Midbrain (tissue), 1 donor: Measurements from ENCODE around the gene PAQR5.
"Not testable (repeated sequence)": the region's sequence is repeated elsewhere in the genome, so short reads cannot be mapped to it uniquely, and the experiment has no call there.

ENCODE experiments used
- DNase-seq: peaks from one replicate; lab custom pipeline; 2025; lab: John Stamatoyannopoulos, UW

Gene PAQR5

GRCh38 chr15:69316291-69316690, 17.6 kb downstream of the PAQR5 start:
- no peak for DNase-seq

DNA sequence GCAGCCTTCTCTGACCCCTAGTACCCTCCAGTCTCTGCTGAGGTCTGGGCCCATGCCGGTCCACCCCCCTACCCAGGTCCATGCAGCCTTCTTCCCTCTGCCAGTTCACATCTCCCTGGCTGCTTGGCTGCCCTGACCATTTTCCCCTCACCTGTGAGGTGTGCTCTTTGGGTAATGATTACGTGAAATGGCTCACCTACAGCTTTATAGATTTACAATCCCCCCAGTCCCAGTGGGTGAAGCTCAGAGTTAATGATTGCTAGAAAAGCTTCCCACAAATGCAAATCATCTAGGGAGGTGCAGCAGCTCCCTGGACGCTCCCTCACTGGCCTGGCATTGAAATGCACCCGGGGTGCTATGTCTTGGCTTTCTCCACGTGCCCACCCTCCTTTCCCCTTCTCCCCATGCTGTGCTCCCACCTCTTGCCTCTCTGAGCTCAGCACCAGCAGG, 18.7 kb downstream of the PAQR5 start:
- no peak for DNase-seq

DNA sequence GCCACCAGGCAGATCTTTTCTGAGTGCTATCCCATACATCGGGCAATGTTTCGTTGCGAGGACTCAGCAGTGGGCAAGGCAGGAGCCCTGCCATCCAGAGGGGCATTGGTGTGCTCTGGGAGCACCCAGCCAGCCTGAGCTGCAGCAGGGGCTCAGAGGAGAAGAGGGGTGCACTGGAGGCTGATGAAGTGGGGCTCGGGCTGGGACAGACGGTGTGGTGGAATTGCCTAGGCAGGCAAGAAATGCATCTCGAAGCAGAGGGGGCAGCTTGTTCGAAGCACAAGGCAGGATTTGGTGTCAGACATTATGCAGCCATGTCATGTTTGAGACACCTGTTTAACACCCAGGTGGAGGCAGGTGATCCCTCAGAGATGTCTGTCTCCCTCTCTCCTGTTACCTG, 19.3 kb downstream of the PAQR5 start:
- DNase-seq = no peak

DNA sequence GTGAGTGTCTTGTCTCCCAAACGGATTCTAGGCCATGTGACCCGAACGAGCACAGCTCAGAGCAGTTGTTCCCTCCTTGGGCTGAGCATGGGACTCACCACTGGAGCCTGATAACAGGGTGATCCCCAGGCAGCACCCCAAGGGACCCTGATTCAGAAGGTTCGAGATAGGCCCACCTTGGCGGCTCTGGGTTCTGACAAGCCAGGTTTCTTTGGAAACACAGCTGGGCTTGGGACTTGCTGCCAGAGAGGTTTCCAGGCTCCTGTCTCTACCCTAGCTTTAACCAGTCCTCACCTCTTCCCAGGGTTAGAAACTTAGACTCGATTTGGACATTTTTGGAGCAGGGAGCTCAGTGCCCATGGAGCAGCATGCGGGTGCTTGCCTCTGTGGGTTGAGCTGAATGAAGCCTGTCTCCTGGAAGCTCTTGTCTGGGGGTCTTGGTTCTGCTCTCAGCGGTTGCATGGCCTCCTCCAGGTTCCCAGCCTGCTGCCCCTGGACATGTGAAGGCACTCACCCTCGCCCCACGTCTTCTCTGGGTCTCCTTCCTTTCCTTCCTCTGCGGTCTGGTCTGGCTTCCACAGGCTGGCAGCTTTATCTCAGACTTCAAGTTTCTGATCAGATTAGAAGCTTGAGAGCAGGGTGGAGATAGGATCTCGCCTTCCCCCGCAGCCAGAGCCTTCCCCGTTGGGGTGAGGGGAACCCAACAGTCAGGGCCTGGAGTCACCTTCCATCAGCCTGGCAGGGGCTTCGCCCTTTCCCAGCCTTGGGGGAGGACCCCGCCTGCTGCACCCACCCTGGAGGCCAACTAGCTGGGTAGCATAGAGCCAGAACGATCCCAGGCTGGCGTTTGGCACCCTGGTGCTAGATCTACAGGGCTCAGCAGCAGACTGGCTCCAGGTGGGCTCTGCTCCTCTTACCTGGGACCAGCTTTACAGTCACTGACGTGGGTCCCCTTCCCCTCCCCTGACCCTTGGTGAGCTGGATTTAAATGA, 21.0 kb downstream of the PAQR5 start:
- DNase-seq = no peak

DNA sequence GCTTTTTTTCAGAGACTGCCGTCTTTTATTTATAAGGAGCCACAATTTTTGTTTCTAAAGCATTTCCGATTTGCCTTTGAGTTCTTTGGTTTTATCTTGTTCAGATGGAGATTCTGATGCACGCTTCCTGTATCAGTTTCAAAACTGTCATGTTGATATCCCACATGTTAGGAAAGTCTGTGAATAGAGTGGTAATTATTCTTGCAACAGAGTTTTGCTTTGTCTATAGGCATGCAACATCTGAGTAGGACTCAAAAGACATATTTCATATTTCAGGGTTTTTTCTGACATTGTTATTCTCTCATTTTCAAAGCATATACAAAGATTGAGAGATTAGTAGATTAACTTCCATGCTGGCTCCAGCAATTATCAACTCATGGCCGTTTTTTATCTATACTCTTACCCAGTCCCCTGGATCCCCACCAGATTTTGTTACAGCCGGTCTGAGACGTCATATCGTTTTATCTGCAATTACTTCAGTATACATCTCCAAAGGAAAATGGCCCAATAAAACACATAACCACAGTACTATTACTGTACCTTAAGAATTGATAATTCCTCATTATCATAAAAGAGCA, 22.4 kb downstream of the PAQR5 start:
- DNase-seq = no peak

DNA sequence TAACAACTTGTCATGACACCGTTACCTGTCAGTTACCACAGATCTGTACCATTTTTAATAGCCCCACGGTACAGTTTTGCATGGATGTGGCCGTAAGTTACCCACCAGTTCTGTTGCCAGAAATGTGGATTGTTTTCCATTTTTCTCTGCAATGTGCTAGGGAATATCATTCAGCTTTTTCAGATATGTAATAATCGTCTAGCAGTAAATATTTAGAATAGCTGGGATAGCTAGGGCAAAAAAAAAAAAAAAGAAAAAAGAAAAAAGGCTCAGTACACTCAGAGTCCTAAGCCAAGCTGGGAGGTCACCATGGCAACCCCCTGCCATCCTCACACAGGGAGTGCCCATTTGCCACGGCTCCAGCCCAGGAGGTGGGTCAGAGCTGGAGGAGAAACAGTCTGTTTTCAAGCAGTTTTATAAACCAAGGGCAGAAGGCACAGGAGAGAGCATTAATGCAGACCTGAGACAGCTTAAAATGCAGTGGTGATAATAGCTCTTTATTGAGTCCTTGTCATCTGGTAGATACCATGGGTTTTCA, 25.2 kb downstream of the PAQR5 start:
- DNase-seq = no peak

GRCh38 chr15:69324565-69324964, 25.9 kb downstream of the PAQR5 start:
- no peak for DNase-seq

GRCh38 chr15:69325456-69325971, 26.8 kb downstream of the PAQR5 start:
- DNase-seq = no peak

GRCh38 chr15:69328080-69328479, 29.4 kb downstream of the PAQR5 start:
- no peak for DNase-seq

DNA sequence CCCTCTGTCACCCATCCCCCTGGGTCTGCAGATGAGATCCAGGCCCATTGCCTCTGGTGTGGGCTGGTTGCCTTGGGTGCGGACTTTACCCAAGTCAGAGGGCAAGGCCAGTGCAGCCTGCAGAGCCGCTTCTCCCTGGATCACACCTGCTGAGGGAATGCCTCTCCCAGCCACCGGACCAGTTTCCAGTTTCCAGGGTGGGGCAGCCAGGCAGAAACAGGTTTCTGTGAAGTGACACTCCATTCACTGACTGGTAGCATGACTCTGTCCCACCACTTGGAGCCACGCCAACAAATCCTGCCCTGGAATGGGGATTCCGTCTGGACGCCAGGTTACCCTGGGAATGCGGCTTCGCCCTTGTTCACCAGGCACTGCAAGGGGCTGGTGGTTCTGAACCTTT, 30.0 kb downstream of the PAQR5 start:
- no peak for DNase-seq

DNA sequence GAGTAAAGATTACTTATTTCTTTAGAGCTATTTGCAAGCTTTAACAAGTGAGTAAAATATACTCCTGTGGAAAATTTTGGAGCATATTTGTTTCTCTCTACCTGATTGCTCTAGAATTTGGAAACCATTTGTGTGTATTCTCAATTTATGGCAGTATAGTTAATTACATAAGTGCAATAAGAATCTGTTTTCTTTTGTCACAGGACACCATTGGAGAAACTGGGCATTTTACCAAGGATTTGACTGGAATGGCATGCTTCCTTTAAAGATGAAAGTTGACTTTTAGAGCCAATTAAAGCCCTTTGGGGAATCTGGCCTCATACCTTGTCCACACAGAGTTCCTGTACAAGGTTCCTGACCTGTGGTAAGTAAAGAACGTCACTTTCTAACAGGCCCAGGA, 38.4 kb downstream of the PAQR5 start:
- DNase-seq = no peak

GRCh38 chr15:69338535-69339213, 40.0 kb downstream of the PAQR5 start:
- DNase-seq = no peak

DNA sequence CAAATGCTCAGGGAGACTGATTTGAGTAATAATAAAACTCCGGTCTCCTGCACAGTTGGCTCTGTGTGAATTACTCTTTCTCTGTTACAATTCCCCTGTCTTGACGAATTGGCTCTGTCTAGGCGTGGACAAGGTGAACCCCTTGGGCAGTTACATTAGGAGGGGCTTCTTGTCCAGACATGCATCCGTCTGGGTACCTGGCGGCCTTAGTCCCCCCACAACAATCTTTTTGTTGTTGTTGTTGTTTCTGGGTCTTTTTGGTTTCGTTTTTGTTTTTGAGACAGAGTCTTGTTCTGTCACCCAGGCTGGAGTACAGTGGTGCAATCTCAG, 40.5 kb downstream of the PAQR5 start:
- not testable (repeated sequence) for DNase-seq

DNA sequence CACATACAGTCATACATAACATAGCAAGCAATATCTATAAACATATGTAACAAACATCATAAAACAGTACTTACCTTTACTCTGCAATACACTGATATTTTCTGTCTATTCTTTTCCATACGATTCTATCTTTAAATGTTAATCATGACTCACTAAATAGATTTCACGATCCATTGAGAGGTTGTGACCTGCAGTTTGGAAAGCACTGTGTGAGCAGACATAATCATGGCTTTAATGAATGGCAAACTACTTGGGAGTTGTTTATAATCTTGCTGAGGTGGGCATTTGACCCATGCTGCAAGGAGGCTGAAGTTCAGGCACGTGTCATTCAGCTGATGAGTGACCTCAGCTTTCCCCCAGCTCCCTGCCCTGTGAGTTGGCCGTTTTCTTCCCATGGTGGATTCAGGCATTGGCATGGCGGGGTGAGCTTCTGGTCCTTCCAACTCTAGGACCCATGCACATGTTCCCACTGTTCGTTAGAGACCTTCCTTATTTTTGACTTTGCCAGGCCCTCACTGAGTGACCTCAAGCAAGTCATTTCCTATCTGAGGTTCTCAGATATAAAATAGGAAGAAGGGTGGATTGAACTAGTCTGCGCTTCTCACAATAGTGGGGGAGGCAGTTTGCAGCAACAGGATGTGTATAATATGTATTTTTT, 41.7 kb downstream of the PAQR5 start:
- no peak for DNase-seq

- no peak for DNase-seq
Measured at GRCh38 chr15:69341356-69341755, 42.6 kb downstream of the PAQR5 start.

DNA sequence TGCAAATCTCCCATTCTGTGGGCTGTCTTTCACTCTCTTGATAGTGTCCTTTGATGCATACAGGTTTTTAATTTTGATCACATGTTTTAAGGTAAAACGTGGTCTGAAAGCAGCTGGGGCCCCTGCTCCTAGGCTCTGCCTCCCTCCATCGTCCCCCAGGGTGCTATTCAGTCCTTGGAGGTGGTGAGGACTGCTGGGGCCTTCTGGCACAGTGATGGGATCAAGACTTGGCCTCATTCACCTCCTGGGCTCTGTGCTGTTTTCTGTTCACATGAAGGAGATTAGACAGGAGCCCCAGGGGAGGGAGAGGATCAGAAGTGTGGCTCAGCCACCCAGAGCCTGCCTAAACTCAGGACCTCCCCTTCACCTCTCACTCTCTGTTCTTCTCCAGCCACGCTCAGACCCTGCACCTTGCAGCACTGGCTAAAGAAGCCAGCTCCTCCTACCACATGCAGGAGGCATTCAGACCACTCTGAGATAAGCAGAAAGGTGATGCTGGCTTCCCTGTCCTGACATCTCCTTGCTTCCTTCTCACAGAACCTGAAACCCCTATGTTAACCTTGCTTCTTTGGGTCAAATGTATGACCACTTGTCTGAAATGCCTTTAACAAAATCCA, 43.9 kb downstream of the PAQR5 start:
- DNase-seq = no peak

GRCh38 chr15:69343133-69343532, 44.4 kb downstream of the PAQR5 start:
- no peak for DNase-seq

DNA sequence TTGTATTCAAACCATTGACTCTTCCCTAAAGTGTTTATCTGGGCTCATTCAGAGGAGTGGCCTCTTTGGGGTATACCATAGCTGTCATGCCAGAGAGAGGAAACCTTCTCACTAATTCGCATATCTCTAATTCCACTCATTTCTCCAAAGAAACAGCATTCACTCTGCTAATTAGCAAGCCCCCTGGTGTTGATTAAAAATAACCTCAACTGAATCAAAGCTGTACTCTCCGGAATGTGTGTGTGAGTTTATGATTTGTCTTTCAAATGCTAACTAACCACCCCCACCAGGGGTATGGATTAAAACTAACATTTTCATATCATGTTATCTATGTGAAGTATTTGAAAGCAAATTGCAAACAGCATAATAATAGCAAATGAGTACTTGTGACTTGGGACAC, 45.5 kb downstream of the PAQR5 start:
- no peak for DNase-seq

DNA sequence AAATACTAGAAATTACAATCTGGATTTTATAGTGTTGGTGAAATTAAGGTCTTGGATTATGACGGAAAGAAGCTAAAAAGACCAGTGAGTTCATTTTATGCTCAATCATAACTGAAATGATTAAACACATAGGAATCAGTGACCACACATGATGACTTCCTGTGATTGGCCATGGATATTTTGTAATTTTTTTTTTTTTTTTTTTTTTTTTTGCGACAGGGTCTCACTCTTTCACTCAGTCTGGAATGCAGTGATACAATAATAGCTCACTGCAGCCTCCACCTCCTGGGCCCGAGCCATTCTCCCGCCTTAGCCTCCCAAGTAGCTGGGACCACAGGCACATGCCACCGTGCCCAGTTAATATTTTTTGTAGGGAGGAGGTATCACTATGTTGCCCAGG, 47.4 kb downstream of the PAQR5 start:
- no peak for DNase-seq

DNA sequence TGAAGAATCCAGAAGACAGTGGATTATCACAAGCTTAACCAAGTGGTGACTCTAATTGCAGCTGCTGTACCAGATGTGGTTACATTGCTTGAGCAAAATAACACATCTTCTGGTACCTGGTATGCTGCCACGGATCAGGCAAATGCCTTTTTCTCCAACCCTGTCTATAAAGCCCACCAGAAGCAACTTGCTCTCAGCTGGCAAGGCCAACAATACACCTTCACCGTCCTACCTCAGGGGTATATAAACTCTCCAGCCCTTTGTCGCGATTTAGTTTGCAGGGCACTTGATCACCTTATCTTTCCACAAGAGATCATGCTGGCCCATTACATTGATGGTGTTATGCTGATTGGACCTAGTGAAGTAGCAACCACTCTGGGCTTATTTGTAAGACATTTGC, 52.6 kb downstream of the PAQR5 start:
- DNase-seq = no peak

DNA sequence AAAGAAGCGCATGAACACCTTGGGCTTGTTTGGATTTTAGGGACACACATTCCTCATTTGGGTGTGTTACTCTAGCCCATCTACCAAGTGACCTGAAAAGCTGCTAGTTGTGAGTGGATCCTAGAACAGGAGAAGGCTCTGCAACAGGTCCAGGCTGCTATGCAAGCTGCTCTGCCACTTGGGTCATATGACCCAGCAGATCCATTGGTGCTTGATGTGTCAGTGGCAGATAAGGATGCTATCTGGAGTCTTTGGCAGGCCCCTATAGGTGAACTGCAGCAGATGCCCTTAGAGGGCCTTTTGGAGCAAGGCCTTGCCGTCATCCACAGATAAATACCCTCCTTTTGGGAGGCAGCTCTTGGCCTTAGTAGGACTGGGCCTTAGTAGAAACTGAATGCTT, 53.2 kb downstream of the PAQR5 start:
- DNase-seq = no peak
